Mesenchymal stem cell (in vitro differentiated cells and primary cell): ENCODE results near the gene SLC24A3.

ENCODE experiments used
- DNase-seq: peaks from one replicate; pipeline ENCODE4 v3.0.0-alpha.2; 2013
- H2AFZ ChIP-seq: one replicate; pipeline ENCODE4 v1.6.1; 2013; ENCODE audit warnings: low read depth, mild to moderate bottlenecking, control low read depth, inconsistent platforms, low read length, moderate library complexity
- H2AK5ac ChIP-seq: 2 replicates; pipeline ENCODE4 v1.6.1; 2013; ENCODE audit warnings: low read length, moderate library complexity, mild to moderate bottlenecking, inconsistent platforms; ENCODE audit not compliant: severe bottlenecking
- H2BK120ac ChIP-seq: one replicate; pipeline ENCODE4 v1.6.1; 2013; ENCODE audit warnings: low read depth, mild to moderate bottlenecking, inconsistent platforms, low read length, moderate library complexity
- H2BK12ac ChIP-seq, 2 experiments: one replicate each; pipeline ENCODE4 v1.6.1; 2013; ENCODE audit warnings: inconsistent platforms in 2 of 2, low read length in 2 of 2, mild to moderate bottlenecking in 2 of 2, moderate library complexity in 2 of 2, control low read depth in 1 of 2
- H2BK15ac ChIP-seq: one replicate; pipeline ENCODE4 v1.6.1; 2013; ENCODE audit warnings: mild to moderate bottlenecking, low read depth, inconsistent platforms; ENCODE audit not compliant: poor library complexity, severe bottlenecking
- H2BK5ac ChIP-seq: 2 replicates; pipeline ENCODE4 v1.6.1; 2013; ENCODE audit warnings: low read depth, mild to moderate bottlenecking, low read length, control low read depth, inconsistent platforms; ENCODE audit not compliant: poor library complexity, severe bottlenecking
- H3K14ac ChIP-seq, 2 experiments: one replicate each; pipeline ENCODE4 v1.6.1; 2013; ENCODE audit warnings: inconsistent platforms in 2 of 2, low read length in 2 of 2, control low read depth in 1 of 2, mild to moderate bottlenecking in 1 of 2, moderate library complexity in 1 of 2
- H3K18ac ChIP-seq, 2 experiments: one replicate each; pipeline ENCODE4 v1.6.1; 2013; ENCODE audit warnings: inconsistent platforms in 2 of 2, low read length in 2 of 2, control low read depth in 1 of 2, low read depth in 1 of 2, mild to moderate bottlenecking in 1 of 2
- H3K23ac ChIP-seq, 2 experiments: one replicate each; pipeline ENCODE4 v1.6.1; 2013; ENCODE audit warnings: inconsistent platforms in 2 of 2, low read length in 2 of 2, mild to moderate bottlenecking in 2 of 2, moderate library complexity in 2 of 2, control low read depth in 1 of 2
- H3K27ac ChIP-seq: 2 replicates; pipeline ENCODE4 v1.5.1; 2013; ENCODE audit warnings: mild to moderate bottlenecking, moderate library complexity, low read length, control low read depth, inconsistent platforms; ENCODE audit not compliant: poor library complexity, severe bottlenecking
- H3K27me3 ChIP-seq, 2 experiments: 2 replicates each; pipeline versions ENCODE4 v1.6.1 to v1.7.0; 2013; ENCODE audit warnings: low read length in 2 of 2, mild to moderate bottlenecking in 2 of 2, moderate library complexity in 2 of 2, control low read depth in 1 of 2, inconsistent platforms in 1 of 2; ENCODE audit not compliant: control insufficient read depth in 1 of 2, insufficient read depth in 1 of 2
- H3K36me3 ChIP-seq, 2 experiments: 2 replicates each; pipeline versions ENCODE4 v1.6.1 to v1.7.0; 2013; ENCODE audit warnings: low read length in 2 of 2, control low read depth in 1 of 2, inconsistent platforms in 1 of 2, low read depth in 1 of 2, mild to moderate bottlenecking in 1 of 2; ENCODE audit not compliant: insufficient read depth in 2 of 2, control insufficient read depth in 1 of 2
- H3K4ac ChIP-seq, 2 experiments: one replicate each; pipeline ENCODE4 v1.6.1; 2013; ENCODE audit warnings: inconsistent platforms in 2 of 2, low read length in 2 of 2, mild to moderate bottlenecking in 2 of 2, moderate library complexity in 2 of 2, control low read depth in 1 of 2, low read depth in 1 of 2
- H3K4me1 ChIP-seq: 2 replicates; pipeline ENCODE4 v1.6.1; 2013; ENCODE audit warnings: low read depth, low read length, control low read depth; ENCODE audit not compliant: control insufficient read depth, insufficient read depth
- H3K4me2 ChIP-seq: 2 replicates; pipeline ENCODE4 v1.6.1; 2013; ENCODE audit warnings: low read length, mild to moderate bottlenecking, inconsistent platforms; ENCODE audit not compliant: poor library complexity, severe bottlenecking
- H3K4me3 ChIP-seq, 2 experiments: 2 replicates each; pipeline versions ENCODE4 v1.5.1 to v1.7.0; 2013; ENCODE audit warnings: low read length in 2 of 2, mild to moderate bottlenecking in 2 of 2, control low read depth in 1 of 2, low read depth in 1 of 2; ENCODE audit not compliant: insufficient read depth in 1 of 2
- H3K79me1 ChIP-seq: replicated peaks from 2 replicates; pipeline ENCODE4 v1.6.1; 2013; ENCODE audit warnings: mild to moderate bottlenecking, control low read depth, low read length, inconsistent platforms; ENCODE audit not compliant: poor library complexity, severe bottlenecking
- H3K9ac ChIP-seq: 2 replicates; pipeline ENCODE4 v1.7.0; 2013; ENCODE audit warnings: mild to moderate bottlenecking, low read length, moderate library complexity
- H3K9me3 ChIP-seq: 2 replicates; pipeline ENCODE4 v1.7.0; 2013; ENCODE audit warnings: mild to moderate bottlenecking, low read length; ENCODE audit not compliant: control insufficient read depth
- H4K8ac ChIP-seq: one replicate; pipeline ENCODE4 v1.6.1; 2013; ENCODE audit warnings: inconsistent platforms, mild to moderate bottlenecking, low read length, moderate library complexity
- H4K91ac ChIP-seq: one replicate; pipeline ENCODE4 v1.6.1; 2013; ENCODE audit warnings: mild to moderate bottlenecking, low read length, inconsistent platforms
- WGBS: methylation state at CpG from one replicate; pipeline ENCODE4 v1.1.7; 2013; ENCODE audit warnings: mixed read lengths; 5-methylcytosine and 5-hydroxymethylcytosine counted together

SLC24A3 gene

GRCh38 chr20:19725814-19726525 is 513.5 kb downstream of the SLC24A3 start:
- no CpG with 5 or more reads among the region's 1 CpG for WGBS
- Histone ChIP-seq H3K4me2 (no peak overlapping the region), H3K9me3 (no peaks in the 10 kb centered on the region), H3K4me3 (no peak overlapping the region), H2AFZ (no peak overlapping the region), H2BK120ac (no peak overlapping the region), H3K4me1 (no peaks in the 10 kb centered on the region), H2BK15ac (no peak overlapping the region), H3K27ac (no peak overlapping the region), H3K36me3 (no peaks in the 10 kb centered on the region), H2AK5ac (no peak overlapping the region), H2BK5ac (no peak overlapping the region), H2BK12ac (no peak overlapping the region), H4K91ac (no peak overlapping the region), H3K9ac (no peak overlapping the region), H3K79me1 (no peaks in the 10 kb centered on the region), H3K14ac (no peak overlapping the region), H4K8ac (no peak overlapping the region), H3K4ac (no peak overlapping the region), H3K18ac (no peak overlapping the region), H3K23ac (no peak overlapping the region), H3K27me3 (no peaks in the 10 kb centered on the region)
- no peak for DNase-seq

GRCh38 chr20:19727251-19727847 is 514.9 kb downstream of the SLC24A3 start:
- Histone ChIP-seq H2BK120ac (no peak overlapping the region), H3K79me1 (no peaks in the 10 kb centered on the region), H4K8ac (no peak overlapping the region), H3K27me3 (no peaks in the 10 kb centered on the region), H3K36me3 (no peaks in the 10 kb centered on the region), H2BK5ac (no peak overlapping the region), H3K27ac (no peak overlapping the region), H3K9me3 (no peaks in the 10 kb centered on the region), H3K4me1 (no peaks in the 10 kb centered on the region), H3K23ac (no peak overlapping the region), H3K4ac (no peak overlapping the region), H3K9ac (no peak overlapping the region), H3K14ac (no peak overlapping the region), H2AK5ac (no peak overlapping the region), H2BK15ac (no peak overlapping the region), H2BK12ac (no peak overlapping the region), H3K18ac (no peak overlapping the region), H3K4me2 (no peak overlapping the region), H4K91ac (no peak overlapping the region), H2AFZ (no peak overlapping the region), H3K4me3 (no peak overlapping the region)
- WGBS = 97% methylated on average over 10 of the region's 10 CpGs
- no peak for DNase-seq

GRCh38 chr20:19729672-19730071 is 517.2 kb downstream of the SLC24A3 start:
- no peak overlapping the region for H2BK5ac ChIP-seq
- no peak overlapping the region for H2AK5ac ChIP-seq
- H3K9me3 ChIP-seq = no peaks in the 10 kb centered on the region

GRCh38 chr20:19730706-19731105 is 518.3 kb downstream of the SLC24A3 start:
- H3K79me1 ChIP-seq = no peaks in the 10 kb centered on the region
- H2BK5ac ChIP-seq = no peak overlapping the region
- no peak overlapping the region for H4K91ac ChIP-seq

More at GRCh38 chr20:19729672-19730071, 517.2 kb downstream of the SLC24A3 start:
- no peak overlapping the region for H4K8ac ChIP-seq
- no peak overlapping the region for H2BK120ac ChIP-seq
- no peak overlapping the region for H3K9ac ChIP-seq
- H3K79me1 ChIP-seq = no peaks in the 10 kb centered on the region
- H4K91ac ChIP-seq = no peak overlapping the region
- H3K4me1 ChIP-seq = no peaks in the 10 kb centered on the region
- H3K27ac ChIP-seq = no peak overlapping the region
- no peak overlapping the region for H2AFZ ChIP-seq
- WGBS = 81% methylated on average over 4 of the region's 4 CpGs
- no peaks in the 10 kb centered on the region for H3K27me3 ChIP-seq
- no peak overlapping the region for H2BK12ac ChIP-seq
- no peak overlapping the region for H3K23ac ChIP-seq
- no peak overlapping the region for H3K4me2 ChIP-seq
- DNase-seq = no peak
- H3K18ac ChIP-seq = no peak overlapping the region
- H3K14ac ChIP-seq = no peak overlapping the region
- H3K4me3 ChIP-seq = no peak overlapping the region
- H2BK15ac ChIP-seq = no peak overlapping the region
- no peaks in the 10 kb centered on the region for H3K36me3 ChIP-seq
- H3K4ac ChIP-seq = no peak overlapping the region

More at GRCh38 chr20:19730706-19731105, 518.3 kb downstream of the SLC24A3 start:
- Histone ChIP-seq H2BK15ac (no peak overlapping the region), H3K14ac (no peak overlapping the region), H2BK12ac (peak overlapping the region in 1 of 2 experiments; percentile 21), H3K4ac (no peak overlapping the region), H3K9me3 (no peaks in the 10 kb centered on the region), H3K9ac (no peak overlapping the region), H4K8ac (no peak overlapping the region), H2AFZ (no peak overlapping the region), H3K23ac (no peak overlapping the region), H3K18ac (no peak overlapping the region), H2BK120ac (no peak overlapping the region), H3K4me3 (no peak overlapping the region), H3K4me2 (no peak overlapping the region), H2AK5ac (no peak overlapping the region), H3K27me3 (no peaks in the 10 kb centered on the region), H3K36me3 (no peaks in the 10 kb centered on the region), H3K27ac (no peak overlapping the region), H3K4me1 (no peaks in the 10 kb centered on the region)
- DNase-seq = no peak
- WGBS = 70% methylated on average over 5 of the region's 7 CpGs
